PC-3 (cell line): ENCODE measurements around the gene CNR1. TPM values are rescaled to one million over a fixed set of nuclear protein-coding genes. Genes with fewer than 3 reads are reported as not detected.

Experiments
- ATAC-seq: fragments of 200-7000 bp; cut with Tn5 transposase; 2 replicates; pipeline ENCODE4 v1.9.1; 2020; ENCODE audit warnings: mild to moderate bottlenecking, moderate library complexity
- BruUV-seq: library from RNA; stranded (reverse); fragments of 400-500 nt; replicated peaks from 2 replicates; lab custom pipeline; 2021; lab: Mats Ljungman, UMichigan
- CTCF ChIA-PET: fragments of 300-600 bp; sonication (Branson Sonifier 250); formaldehyde crosslinking; loops from one replicate; lab custom pipeline; 2022; ENCODE audit warnings: antibody characterized with exemption; lab: Charles Lee
- POLR2A ChIA-PET: fragments of 300-600 bp; sonication (Branson Sonifier 250); formaldehyde crosslinking; loops from one replicate; lab custom pipeline; 2022; ENCODE audit warnings: antibody characterized with exemption; ENCODE audit not compliant: unreplicated experiment; lab: Charles Lee
- DNase-seq: peaks from one replicate; pipeline ENCODE4 v3.0.0-alpha.2; 2015
- H2AFZ ChIP-seq: fragments of 300-600 bp; sonication (generic); 2 replicates; pipeline ENCODE4 v1.6.0; 2016; ENCODE audit warnings: antibody characterized with exemption, low read length
- H3F3A ChIP-seq: fragments of 300-600 bp; sonication (generic); one replicate; pipeline ENCODE4 v1.6.0; 2017; ENCODE audit warnings: antibody characterized with exemption, low read length, control low read depth, mild to moderate bottlenecking; ENCODE audit not compliant: unreplicated experiment
- H3K27ac ChIP-seq: fragments of 300-600 bp; sonication (generic); 2 replicates; pipeline ENCODE4 v1.5.1; 2016; ENCODE audit warnings: mild to moderate bottlenecking, low read length
- H3K27me3 ChIP-seq: fragments of 300-600 bp; sonication (generic); 2 replicates; pipeline ENCODE4 v1.6.1; 2016; ENCODE audit warnings: low read length, mixed read lengths
- H3K36me3 ChIP-seq: fragments of 300-600 bp; sonication (generic); 2 replicates; pipeline ENCODE4 v1.6.1; 2016; ENCODE audit warnings: low read depth, mixed run types, low read length, mixed read lengths
- H3K4me1 ChIP-seq: fragments of 300-600 bp; sonication (generic); 2 replicates; pipeline ENCODE4 v1.5.1; 2016; ENCODE audit warnings: low read length; ENCODE audit not compliant: insufficient read depth
- H3K4me2 ChIP-seq: fragments of 300-600 bp; sonication (generic); 2 replicates; pipeline ENCODE4 v1.6.0; 2016; ENCODE audit warnings: low read length
- H3K4me3 ChIP-seq: fragments of 300-600 bp; sonication (generic); 2 replicates; pipeline ENCODE4 v1.5.1; 2016; ENCODE audit warnings: mild to moderate bottlenecking, low read length, mixed read lengths
- H3K79me2 ChIP-seq: fragments of 300-600 bp; sonication (generic); 2 replicates; pipeline ENCODE4 v1.6.1; 2017; ENCODE audit warnings: low read length, mixed read lengths
- H3K9ac ChIP-seq: fragments of 300-600 bp; sonication (generic); 2 replicates; pipeline ENCODE4 v1.6.0; 2016; ENCODE audit warnings: mild to moderate bottlenecking, low read length
- H3K9me2 ChIP-seq: fragments of 300-600 bp; sonication (generic); replicated peaks from 2 replicates; pipeline ENCODE4 v1.6.1; 2016; ENCODE audit warnings: mixed run types, low read length, mixed read lengths
- H3K9me3 ChIP-seq: fragments of 300-600 bp; sonication (generic); 2 replicates; pipeline ENCODE4 v1.6.1; 2016; ENCODE audit warnings: low read length, mixed read lengths
- H4K20me1 ChIP-seq: fragments of 300-600 bp; sonication (generic); 2 replicates; pipeline ENCODE4 v1.6.1; 2016; ENCODE audit warnings: low read length, mixed read lengths
- CTCF ChIP-seq: fragments of 300-600 bp; sonication (generic); conservative IDR thresholded peaks from 2 replicates; pipeline ENCODE4 v1.5.1; 2017; ENCODE audit warnings: antibody characterized with exemption, low read depth, mild to moderate bottlenecking, low read length
- EZH2 ChIP-seq: fragments of 300-600 bp; sonication (generic); IDR thresholded peaks from one replicate; pipeline ENCODE4 v1.6.1; 2017; ENCODE audit warnings: antibody characterized with exemption, mild to moderate bottlenecking, low read length; ENCODE audit not compliant: unreplicated experiment
- EZH2phosphoT487 ChIP-seq: fragments of 300-600 bp; sonication (generic); IDR thresholded peaks from 2 replicates; pipeline ENCODE4 v1.6.1; 2018; ENCODE audit warnings: mild to moderate bottlenecking, antibody characterized with exemption, low read length, borderline replicate concordance
- intact Hi-C: fragments of 100-400 bp; cut with micrococcal nuclease; formaldehyde crosslinking; loops from 2 replicates; pipeline ENCODE4 v1.9.0; 2023
- total RNA-seq: library from RNA; depleted of rRNA; stranded (reverse); fragments of >200 nt; gene quantifications from 2 replicates; pipeline ENCODE4 v1.2.3, GENCODE V29; 2014

The CNR1 gene
- total RNA-seq, 1 experiment from 2014 or later = not detected

- Histone ChIP-seq H3K27ac (no peak overlapping the region), H3K4me2 (no peak overlapping the region), H4K20me1 (no peaks in the 10 kb centered on the region), H3K36me3 (no peaks in the 10 kb centered on the region), H3K4me1 (no peaks in the 10 kb centered on the region), H3K27me3 (0 out of 2 replicates have a peak, but pooled peaks cover 14% of the 10 kb centered on the region), H3K9me3 (no peaks in the 10 kb centered on the region), H3K9ac (no peak overlapping the region), H3K4me3 (no peak overlapping the region), H2AFZ (no peak overlapping the region), H3K9me2 (no peaks in the 10 kb centered on the region), H3K79me2 (no peaks in the 10 kb centered on the region), H3F3A (no peaks in the 10 kb centered on the region)
- TF ChIP-seq EZH2phosphoT487 (no peak), EZH2 (no peak), CTCF (no peak)
- intact Hi-C loops = no loop called here
- ChIA-PET CTCF (no interaction called here), POLR2A (no interaction called here)
- ATAC-seq (no peak), DNase-seq (no peak)
- BruUV-seq = no TSS peak
These were observed 31.6 kb downstream of the CNR1 start for GRCh38 chr6:88134575-88134974.

- H3K79me2 ChIP-seq = no peaks in the 10 kb centered on the region
- TF ChIP-seq EZH2 (no peak), EZH2phosphoT487 (no peak), CTCF (no peak)
- no peaks in the 10 kb centered on the region for H4K20me1 ChIP-seq
- ChIA-PET CTCF (no interaction called here), POLR2A (no interaction called here)
- H2AFZ ChIP-seq = no peak overlapping the region
- no peak overlapping the region for H3K9ac ChIP-seq
- no peak overlapping the region for H3K4me3 ChIP-seq
- DNase-seq (no peak), ATAC-seq (no peak)
- H3F3A ChIP-seq = no peaks in the 10 kb centered on the region
- no peaks in the 10 kb centered on the region for H3K9me2 ChIP-seq
- no peak overlapping the region for H3K27ac ChIP-seq
- H3K4me2 ChIP-seq = no peak overlapping the region
- 0 out of 2 replicates have a peak, but pooled peaks cover 11% of the 10 kb centered on the region for H3K27me3 ChIP-seq
- H3K36me3 ChIP-seq = no peaks in the 10 kb centered on the region
- no peaks in the 10 kb centered on the region for H3K4me1 ChIP-seq
- intact Hi-C loops = no loop called here
- no peaks in the 10 kb centered on the region for H3K9me3 ChIP-seq
- BruUV-seq = no TSS peak
These were observed 32.4 kb downstream of the CNR1 start for GRCh38 chr6:88133718-88134117.

- BruUV-seq = no TSS peak
- no peaks in the 10 kb centered on the region for H3K79me2 ChIP-seq
- DNase-seq = no peak
These were observed 41.1 kb downstream of the CNR1 start for GRCh38 chr6:88124925-88125557.

More at GRCh38 chr6:88124925-88125557, 41.1 kb downstream of the CNR1 start:
- ChIA-PET CTCF (no interaction called here), POLR2A (no interaction called here)
- Histone ChIP-seq H3K27ac (no peak overlapping the region), H3K4me2 (no peak overlapping the region), H3K4me3 (no peak overlapping the region), H3K9me2 (no peaks in the 10 kb centered on the region), H4K20me1 (no peaks in the 10 kb centered on the region), H3K36me3 (no peaks in the 10 kb centered on the region), H3K4me1 (no peaks in the 10 kb centered on the region), H3K27me3 (no peaks in the 10 kb centered on the region), H3K9ac (no peak overlapping the region), H2AFZ (no peak overlapping the region), H3K9me3 (no peaks in the 10 kb centered on the region), H3F3A (no peaks in the 10 kb centered on the region)
- ATAC-seq = no peak
- TF ChIP-seq EZH2phosphoT487 = no peak
- intact Hi-C loops = no loop called here
